Left renal cortex interstitium (tissue), 4 donors: ENCODE results near the gene RNU5B-1. TPM values are rescaled to one million over a fixed set of nuclear protein-coding genes. Genes with fewer than 3 reads are reported as not detected.

Source experiments
- DNase-seq, 4 donors: peaks; one replicate each; pipeline ENCODE4 v3.0.0-alpha.2; 2013; ENCODE audit warnings: low read depth in 4 of 4, low spot score in 2 of 4, missing footprints in 1 of 4
- polyA plus RNA-seq, 4 donors: library from polyadenylated mRNA; unstranded; fragments of 120-200 nt; gene quantifications; one replicate each; pipeline ENCODE4 v1.2.1, GENCODE V29; 2013; ENCODE audit not compliant: insufficient read length in 4 of 4

Gene RNU5B-1
- polyA plus RNA-seq, 4 donors: not detected

DNA sequence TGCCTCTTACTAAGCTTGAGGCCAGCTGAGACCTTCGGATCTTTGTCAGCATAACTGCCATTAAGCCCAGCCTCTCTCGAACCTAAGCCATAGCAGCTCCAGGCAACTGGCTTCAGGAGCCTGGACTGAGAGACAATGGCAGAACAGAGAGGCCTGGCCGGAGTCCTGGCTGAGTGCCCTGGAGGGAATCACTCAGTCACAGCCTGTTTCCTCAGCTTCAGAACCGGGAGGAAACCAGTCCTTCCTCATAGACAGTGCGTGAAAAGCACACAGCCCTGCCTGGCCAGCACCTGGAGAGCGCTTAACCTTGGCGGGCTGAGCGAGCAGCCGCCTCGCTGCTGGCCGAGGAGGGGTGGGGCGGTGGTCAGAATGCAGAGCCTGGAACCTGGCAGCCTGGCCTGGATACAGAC is 21.6 kb downstream of the RNU5B-1 start:
- DNase-seq: no peak

DNA sequence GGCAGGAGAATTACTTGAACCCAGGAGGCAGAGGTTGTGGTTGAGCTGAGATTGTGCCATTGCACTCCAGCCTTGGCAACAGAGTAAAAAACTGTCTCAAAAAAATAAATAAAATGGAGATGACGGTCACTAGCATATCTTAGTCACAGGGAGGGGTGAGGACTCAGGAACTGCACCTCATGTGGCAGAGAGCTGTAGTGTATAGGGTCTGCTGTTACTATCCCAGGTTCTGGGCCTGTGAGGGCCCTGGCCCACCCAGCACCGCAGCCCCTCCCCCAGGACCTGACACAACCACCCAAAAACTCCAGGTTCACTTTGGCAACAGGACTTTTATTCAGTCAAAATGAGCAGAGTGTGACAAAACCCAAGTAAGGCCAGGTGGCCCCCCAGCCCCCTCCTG is 22.3 kb downstream of the RNU5B-1 start:
- DNase-seq: no peak

DNA sequence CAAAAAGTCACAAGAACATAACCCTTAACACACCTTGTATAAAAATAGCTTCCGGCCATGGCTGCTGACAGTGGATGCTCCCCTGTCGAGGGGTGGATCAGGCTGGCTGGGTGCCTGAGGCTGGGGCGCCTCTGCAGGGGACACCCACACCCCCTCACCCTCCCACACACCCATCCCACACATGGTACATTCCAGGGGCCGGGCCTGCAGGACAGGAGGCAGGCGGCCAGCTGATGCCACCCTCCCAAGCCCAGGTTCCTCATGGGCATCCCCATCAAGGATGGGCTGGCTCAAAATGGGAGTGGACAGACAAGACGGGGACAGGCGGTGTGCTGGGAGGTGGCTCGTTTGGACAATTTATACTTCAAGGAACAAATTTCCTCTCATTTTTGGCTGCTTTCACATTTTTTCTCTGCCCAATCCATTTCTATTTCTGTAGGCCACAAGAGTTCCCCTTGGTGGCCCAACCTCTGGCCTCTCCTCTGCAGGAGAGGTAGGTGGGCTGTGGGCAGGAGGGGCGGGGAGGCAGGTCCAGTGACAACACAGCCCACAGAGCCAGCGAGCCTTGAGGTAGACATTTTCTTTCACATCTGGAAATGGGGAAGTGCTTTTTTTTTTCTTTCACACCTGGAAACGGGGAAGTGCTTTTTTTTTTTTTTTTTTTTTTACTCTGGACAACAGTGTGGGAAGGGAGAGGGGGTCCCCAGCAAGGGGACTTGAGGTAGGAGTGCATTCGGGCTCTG is 23.3 kb downstream of the RNU5B-1 start:
- DNase-seq: no peak

DNA sequence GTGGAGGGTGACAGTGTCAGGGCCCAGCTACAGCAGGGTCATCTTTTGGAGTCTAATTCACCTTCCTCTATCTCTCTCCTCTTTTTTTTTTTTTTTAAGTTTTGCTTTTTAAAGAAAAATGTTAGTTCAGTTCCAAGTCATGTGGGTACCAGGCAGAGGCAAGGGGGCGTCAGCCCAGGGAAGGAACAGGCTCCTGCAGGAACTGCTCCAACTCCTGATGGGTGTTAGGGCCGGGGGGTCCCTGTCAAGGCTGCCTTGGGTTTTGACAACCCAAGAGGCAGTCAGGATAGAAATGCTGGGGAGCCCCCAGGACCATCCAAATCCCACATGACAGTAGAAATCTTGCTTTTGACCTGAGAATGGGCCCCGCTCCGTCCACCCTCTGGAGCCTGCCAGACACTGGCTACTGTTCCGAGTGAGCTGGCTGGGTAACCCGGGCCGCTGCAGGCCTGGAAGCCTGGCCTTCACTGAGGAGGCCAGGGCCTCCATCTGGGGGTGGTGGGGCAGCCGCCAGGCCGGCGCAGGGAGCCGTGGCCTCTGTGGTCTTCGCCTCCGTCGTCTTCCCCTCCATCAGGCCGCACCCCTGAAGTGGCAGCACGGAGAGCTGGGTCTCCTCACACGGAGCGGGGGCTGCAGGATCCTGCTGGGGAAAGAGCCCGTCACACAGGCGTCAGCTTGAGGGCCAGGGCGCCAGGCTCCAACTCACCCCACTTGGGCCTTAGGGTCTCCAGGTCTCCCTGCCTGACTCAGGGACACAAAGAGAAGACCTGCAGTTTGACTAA is 24.2 kb downstream of the RNU5B-1 start:
- no peak for DNase-seq

DNA sequence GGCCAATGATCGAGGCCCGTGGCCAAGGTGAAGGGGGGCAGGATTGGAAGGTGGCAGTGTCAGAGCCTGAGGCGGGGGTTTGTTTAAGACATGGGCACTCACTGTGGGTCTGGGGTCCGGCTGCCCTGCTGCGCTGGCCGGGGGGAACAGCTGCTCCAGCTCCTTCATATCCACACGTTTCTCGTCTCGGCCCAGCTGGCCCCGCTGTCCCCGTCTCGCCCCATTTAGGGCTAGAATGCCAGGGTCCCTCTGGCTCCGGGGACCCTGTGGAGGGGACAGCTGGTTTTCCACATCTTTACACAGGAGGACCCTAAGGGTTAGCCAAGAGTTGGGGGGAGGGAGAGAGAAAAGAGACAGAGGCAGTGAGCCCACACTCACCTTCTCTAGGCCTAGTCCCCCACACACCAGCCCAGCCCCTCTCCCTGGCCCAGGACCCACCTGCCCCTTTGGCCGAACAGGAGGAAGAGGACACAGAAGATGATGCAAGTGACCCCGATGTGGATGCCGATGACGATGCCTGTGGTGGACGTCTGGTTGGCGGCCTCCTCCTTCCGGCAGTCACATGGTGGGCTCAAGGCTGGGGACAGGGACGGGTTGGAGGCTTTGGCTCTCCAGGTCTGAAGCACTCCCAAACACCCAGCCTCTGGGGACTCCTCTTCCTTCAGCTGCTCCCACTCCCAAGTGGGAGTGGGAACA is 25.0 kb downstream of the RNU5B-1 start:
- DNase-seq: no peak

DNA sequence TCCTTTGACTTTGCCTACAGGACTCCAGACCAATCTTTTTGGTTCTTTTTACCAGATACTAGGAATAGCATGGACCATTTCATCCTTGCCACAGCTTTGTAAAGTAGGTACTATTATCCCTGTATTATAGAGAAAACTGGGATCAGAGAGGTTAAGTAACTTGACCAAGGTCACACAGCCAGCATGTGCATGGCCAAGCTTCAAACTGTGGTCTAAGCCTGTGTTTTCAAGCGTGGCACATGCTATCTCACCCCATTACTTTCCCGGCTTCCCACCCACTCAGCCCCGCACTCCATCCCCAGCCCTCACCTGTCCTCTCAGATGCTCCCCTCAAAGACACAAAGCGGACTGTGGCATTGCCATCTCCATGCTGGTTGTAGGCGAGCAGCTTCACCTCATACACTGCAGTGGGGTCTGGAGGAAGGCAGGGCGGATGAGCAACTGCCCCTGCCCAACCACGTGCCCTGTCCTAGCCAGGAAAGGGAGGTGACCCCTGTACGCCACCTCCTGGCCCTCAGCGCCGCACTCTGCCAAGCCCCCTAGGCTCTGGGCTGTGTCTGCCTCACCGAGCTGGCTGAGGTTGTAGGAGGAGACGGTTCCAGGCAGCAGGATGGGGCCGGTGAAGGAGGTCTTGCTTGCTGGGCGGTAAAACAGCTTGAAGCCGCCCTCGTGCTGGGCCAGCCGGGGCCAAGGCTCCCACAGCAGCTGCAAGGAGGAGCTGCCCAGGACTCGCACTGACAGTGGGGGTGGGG is 25.7 kb downstream of the RNU5B-1 start:
- no peak for DNase-seq

DNA sequence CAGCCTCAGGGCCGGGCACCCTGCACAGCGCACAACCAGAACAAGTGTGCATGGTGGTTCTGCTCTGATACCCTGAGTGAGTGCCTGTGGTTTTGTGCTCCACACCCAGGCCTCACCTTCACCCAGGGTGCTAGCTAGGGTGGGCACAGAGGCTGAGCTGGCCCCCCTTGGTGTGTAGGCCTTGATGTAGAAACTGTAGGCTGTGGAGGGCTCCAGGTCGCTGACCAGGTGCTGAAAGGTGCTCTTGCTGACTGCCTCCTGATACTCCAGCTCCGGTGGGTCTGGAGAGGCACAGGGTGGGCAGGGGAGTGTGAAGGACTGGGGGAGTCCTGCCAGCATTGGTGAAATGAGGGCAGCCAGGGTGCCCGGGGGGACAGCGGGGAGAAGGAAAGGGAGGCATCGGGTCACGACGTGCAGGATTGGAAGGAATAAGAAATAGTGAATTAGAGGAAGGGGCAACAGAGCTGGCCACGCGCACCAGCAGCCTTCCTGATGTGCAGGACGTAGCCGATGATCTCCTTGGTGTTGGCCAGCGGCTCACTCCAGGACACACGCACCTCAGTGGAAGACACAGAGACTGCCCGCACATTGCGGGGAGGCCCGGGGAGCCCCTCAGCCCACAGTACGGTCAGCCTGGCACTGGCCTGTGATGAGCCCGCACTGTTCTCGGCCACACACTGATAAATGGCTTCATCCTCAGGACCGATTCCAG is 26.6 kb downstream of the RNU5B-1 start:
- no peak for DNase-seq

DNA sequence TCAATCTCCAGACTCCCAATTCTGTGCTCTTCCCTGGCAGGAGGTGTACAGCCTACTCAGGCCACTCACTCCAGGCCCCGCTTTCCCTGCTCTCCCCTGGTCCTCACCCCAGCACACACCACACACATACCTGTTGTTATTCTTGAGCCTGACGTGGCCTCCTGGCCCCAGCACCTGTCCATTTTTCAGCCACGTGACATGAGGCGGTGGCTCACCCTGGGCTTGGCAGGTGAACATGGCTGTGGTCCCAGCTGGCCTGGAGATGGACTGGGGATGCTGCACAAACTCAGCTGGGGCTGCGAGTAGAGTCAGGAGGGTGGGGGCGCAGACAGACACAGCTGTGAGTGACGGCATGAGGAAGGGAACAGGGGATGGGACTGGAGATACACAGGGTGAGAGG is 27.3 kb downstream of the RNU5B-1 start:
- DNase-seq: no peak

DNA sequence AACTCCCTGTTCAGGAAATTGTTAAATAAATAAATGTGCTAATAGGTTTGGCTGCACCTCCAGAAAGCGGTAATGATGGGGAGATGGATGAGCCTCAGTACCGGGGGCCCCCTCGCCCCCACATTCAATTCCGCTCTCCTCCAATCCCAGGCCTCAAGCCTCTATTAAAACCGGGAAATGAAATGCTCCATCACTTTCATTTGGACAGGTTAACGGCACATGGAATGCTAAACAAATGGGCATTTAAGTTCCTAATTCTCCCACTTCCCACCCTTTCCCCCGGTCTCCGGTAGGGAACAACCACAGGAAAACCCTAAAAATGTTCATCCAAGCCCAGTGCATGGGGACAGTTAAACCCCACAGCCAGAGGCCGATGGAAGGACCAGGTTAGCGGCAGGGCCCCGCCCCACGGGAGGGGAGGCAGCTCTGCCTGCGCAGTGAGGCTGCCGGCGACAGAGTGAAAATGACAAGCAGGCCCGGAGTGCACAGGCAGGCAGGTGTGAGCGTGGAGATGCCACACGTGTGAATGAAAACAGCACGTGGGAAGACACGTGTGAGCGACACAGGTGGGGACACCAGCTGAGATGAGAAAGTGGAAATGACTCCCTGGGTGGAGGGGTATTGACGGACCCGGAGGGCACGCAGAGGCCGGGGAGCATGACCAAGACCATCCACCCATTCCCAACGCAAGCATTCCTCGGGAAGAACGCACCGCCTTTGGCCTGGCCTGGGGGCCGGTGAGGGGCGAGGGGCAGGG is 28.1 kb downstream of the RNU5B-1 start:
- no peak for DNase-seq

DNA sequence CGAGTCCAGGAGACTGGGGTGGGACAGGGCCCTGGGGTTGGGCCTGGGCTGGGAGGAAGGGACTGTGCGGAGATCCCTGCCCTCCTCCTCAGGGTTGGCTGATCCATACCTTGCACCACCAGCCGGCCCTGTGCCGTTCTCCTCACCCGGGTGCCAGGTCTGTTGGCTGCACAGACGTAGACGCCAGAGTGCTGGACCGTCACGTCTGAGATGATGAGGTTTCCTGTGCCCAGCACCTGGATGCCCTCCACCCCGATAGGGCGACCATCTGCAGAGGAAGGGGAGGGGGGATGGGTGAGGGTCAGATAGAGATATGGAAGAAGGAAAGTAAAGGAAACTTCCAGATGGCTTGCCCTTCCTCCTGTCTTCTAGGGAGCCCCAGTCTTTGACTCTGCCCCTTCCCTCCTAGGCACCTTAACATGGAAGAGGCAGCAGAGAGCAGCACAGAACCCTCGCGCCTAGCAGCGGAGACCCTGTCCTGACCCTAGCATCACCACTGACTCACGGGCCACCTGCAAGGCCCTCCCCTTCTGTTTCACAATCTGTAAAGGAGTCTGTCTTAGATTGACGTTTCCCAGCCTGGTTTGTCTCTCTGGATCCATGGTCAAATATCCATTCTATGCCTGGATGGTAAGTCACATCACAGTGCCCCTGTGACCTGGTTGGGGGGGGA is 28.8 kb downstream of the RNU5B-1 start:
- no peak for DNase-seq

DNA sequence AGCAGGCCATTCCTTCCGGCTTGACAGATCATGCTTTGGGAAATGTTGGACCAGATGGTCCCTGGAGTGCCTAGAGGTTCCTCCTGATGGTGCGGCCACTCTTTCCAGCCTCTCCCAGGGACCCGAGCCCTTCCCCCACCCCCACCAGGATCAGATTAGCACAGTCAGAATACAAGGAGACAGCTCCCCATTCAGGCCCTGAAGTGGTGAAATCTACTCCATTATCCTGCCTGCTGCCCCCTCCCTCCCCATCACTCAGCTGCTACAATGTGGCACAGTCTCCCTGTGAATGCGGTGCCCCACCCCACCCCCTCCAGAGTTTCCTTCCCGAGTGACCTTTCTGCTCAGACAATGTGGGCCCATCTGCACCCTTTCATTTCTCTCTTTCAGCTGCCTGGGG is 29.4 kb downstream of the RNU5B-1 start:
- DNase-seq: no peak

DNA sequence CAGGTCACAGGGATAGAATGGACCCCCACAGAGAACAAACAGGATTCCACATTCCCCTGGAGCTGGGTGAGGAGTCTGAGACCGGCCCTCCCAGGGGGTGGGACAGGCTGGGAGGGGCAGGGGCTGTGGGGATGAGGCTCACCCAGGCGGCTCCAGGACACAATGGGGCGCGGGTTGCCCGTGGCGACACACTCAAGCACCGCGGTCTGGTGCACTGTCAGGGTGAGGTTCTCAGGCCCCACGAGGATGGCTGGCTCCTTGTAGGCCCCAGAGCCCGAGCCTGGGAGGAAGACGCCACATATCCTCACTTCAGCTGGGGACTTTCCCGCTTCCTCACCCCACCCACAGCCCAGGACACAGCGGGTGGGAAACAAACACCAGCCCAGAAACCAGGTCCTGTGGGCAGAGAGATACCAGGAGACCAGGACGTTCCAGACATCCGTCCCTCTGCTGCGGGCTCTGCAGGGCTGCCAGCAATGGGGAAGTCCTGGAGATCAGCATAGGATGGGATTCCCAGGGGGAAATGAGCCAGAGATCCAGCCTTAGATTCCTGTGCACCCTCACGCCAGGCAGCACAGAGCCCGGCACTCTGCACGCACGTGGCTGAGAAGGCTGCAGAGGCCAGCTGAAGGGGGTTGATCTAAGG is 30.2 kb downstream of the RNU5B-1 start:
- no peak for DNase-seq

DNA sequence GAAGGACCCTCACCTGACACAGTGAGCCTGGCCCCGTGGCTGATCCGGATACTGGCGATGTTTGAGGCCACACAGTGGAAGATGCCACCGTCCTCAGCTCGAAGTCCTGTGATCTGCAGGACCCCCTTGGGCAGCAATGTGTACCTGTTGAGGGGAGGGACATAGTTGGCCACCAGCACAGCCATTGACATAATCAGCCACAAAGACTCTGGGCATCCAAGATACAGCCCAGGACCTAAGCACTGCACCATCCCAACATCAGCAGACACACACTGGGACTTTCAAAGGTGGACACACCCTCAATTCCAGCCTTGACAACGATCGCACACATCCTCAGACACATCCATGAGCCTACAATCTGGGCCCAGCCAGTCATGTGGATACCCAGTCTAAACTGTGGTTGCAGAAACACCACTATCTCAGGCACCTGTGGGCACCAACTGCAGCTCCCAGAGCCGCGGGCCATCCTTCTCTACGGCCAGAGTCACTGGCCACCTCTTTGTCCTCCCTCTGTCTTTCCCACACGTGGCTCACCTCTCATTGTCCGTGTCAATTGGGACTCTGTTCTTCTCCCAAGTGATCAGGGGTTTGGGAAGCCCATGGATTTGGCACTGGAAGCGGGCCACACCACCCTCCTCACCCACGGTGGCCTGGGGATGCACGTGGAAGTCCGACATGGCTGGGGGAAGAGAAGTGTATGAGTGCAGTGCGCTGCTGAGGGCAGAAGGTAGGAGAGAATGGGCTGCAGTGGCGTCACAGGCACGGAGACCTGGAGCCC is 31.0 kb downstream of the RNU5B-1 start:
- no peak for DNase-seq

DNA sequence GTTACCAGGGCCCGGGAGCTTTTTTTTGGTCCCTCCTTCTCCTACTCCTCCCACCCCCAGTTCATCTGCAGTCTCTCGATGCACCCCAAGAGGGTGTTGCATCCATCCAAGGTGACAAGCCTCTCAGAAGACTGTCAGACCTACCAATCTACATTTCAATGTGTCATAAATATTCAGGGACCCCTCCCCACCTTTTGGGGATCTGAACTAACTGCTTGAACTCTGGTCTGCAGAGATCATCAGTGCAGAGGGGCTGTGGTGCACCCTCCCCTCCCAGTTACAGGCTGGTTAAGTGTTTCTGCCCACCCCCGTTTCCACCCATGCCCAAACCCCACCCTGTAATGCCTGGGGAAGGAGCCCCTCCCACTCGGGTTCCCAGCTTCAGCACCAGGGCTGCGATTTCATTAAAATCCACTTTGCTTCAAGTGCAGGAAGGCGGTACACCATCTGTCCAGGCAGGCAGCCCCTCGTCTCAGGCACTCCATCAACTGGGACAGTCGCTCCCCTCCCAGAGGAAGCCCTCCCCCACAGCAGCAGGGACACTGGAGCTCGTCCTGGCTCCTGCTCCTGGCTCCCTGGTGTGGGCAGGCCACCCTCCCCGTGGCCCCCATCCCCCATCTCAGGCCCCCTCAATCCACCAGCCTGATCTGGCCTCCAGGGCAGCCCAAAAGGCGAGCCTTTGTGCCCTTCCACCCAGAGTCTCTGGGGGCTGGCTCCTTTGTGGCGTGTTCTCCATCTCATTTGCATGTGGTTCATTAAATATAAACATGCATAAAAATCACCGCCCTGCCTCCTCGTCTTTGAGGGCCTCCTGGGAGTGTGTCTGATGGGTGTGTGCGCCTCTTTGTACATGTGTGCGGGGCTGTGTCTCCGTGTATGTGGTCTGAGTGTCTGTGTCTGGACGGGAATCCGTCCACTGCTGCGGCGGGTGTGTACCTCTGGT is 32.3 kb downstream of the RNU5B-1 start:
- DNase-seq: no peak

DNA sequence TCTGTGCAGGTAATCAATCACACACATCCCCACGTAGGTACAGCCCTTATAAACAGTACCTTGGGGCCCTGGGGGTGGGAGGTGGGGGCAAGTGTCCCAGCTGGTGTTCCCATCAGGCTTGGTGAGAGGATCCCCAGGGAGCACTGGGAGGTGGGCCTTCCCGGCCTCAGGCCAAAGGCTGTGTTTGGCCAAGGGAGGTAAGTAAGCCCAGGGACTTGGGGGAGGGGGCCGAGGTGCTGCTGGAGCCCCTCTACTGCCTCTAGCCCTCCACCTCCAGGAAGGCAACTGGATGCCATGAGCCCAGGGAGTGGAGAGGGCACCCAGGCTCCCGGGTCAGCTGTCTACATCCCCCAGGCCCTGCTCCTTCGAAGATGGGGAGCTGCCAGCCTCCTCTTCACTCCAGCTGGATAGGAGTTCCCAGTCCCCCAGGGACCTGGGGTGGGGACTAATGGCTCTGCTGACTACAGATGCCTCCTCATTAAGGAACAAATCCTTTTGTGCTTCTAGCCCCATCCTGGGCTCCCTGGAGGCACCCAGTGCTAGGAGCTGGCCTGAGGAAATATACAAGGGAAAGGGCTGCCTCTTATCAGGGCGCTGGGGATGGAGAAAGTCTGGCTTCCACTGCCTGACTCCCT is 33.1 kb downstream of the RNU5B-1 start:
- no peak for DNase-seq

DNA sequence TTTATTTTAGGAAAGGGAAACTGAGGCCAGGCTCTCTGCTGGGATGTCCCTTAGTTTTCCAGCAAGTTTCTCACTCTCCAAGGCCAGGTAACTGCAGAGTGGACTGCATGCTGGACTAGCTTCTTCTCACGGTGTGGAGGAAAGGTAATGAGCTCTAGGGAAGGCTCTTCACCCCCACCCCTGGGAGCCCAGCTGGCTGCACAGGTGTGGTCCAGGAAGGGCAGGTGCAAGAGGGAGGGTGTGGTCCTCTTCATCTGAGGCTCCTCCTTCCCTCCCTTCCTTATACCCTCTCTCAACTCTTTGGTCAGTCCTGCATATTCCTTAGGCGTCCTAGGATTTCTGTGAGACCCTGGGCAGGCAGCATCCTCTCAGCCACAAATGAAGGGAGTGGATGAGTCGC is 33.9 kb downstream of the RNU5B-1 start:
- no peak for DNase-seq
